Jurkat, Clone E6-1 (cell line): ENCODE data around the gene TUBD1.
"Not testable (repeated sequence)": the region's sequence is repeated elsewhere in the genome, so short reads cannot be mapped to it uniquely, and the experiment has no call there.

Source experiments
- DNase-seq: peaks from one replicate; pipeline ENCODE4 v3.0.0-alpha.2; 2011; ENCODE audit warnings: low read depth, low spot score
- H3K4me3 ChIP-seq: 2 replicates; pipeline ENCODE4 v1.5.1; 2011; ENCODE audit warnings: mild to moderate bottlenecking, low read length, control low read depth, moderate library complexity

The TUBD1 gene

DNA sequence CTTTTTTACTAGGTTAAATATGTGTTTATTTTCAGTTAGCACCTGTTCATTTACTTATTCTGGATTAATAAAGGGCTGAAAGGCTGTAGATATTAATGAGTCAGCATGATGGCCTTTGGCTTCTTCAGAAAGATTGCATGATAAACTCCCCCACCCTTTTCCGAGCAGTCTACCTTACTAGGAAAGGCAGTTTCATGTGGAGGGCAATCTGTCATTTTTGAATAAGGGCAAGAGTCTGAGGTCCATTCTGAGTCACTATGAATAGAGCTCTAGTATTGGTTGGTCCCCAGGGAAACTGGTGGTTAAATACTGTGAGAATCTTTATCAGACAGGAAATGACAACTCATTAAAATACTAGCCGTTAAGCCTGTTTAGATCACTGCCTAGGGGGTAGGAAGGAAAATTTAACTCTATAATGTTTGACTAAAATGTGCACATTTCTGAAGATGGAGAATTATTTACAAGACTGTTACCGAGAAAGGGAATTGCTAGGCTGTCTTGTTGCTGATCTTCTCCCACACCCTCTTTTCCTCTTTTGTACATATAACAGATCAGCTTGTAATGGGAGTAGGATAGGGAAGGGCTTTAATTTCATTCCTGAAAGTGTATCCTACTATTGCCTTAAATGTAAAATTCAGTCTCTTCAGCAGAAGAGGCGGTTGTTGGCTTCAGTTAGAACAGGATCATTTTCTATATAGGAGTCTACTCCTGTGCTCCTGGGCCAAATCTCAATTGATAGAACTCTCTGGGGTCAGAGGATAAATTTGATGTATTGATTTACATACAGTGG, 63.3 kb downstream of the TUBD1 start:
- H3K4me3 ChIP-seq: peak overlapping the region; percentile 3
- peak; percentile 50 for DNase-seq

DNA sequence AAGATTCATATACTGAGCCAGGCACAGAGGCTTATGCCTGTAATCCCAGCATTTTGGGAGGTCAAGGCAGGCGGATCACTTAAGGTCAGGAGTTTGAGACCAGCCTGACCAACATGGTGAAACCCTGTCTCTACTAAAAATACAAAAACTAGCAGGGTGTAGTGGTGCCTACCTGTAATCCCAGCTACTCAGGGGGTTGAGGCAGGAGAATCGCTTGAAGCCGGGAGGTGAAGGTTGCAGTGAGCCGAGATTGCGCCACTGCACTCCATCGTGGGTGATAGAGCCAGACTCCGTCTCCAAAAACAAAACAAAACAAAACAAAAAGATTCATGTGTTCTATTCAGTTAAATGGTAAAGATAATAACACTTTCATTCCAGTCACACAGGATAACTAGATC, 63.9 kb downstream of the TUBD1 start:
- DNase-seq, H3K4me3 ChIP-seq: not testable (repeated sequence)

DNA sequence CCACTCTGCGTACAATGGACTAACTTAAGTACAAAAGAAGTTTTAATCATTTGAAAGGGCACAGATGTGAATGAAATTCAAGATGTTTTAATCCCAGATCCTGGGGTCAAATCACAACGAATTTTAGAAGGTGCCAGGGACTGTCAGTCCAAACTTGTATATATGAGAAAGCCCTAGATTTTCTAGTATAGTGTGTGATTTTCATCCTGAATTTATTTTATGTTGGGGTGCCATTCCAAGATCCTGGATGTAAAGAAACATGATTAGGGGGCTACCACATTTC, 64.3 kb downstream of the TUBD1 start:
- DNase-seq: no peak
- no peak overlapping the region for H3K4me3 ChIP-seq

GRCh38 chr17:59827721-59828477, 64.8 kb downstream of the TUBD1 start:
- H3K4me3 ChIP-seq: no peak overlapping the region
- no peak for DNase-seq

DNA sequence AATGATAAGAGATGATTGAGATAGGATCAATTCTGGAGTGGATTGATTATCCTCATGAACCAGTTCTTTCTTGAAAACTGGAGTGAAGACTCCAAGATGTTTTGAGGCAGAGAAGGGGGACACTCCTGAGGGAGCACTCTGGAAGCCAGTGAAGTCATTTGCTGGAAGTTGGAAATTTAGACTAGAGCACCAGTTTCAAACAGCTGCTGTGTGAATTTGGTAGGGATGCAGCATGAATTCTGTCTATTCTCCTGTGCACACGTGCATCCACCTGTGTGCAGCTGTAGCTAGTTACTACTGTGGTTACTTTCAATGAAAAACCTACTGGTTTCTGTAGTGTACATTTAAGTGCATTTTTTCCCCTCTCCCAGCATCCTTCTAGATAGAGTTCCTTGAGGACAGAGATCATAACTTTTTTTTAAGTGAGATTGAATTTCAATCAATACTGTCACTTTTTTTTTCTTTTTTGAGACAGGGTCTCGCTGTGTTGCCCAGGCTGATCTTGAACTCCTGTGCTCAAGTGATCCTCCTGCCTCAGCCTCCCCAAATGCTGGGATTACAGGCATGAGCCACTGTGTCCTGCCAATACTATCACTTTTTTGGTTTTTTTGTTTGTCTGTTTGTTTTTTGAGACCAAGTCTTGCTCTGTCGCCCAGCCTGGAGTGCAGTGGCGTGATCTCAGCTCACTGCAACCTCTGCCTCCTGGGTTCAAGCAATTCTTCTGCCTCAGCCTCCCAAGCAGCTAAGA, 65.9 kb downstream of the TUBD1 start:
- no peak for DNase-seq
- H3K4me3 ChIP-seq: no peak overlapping the region

DNA sequence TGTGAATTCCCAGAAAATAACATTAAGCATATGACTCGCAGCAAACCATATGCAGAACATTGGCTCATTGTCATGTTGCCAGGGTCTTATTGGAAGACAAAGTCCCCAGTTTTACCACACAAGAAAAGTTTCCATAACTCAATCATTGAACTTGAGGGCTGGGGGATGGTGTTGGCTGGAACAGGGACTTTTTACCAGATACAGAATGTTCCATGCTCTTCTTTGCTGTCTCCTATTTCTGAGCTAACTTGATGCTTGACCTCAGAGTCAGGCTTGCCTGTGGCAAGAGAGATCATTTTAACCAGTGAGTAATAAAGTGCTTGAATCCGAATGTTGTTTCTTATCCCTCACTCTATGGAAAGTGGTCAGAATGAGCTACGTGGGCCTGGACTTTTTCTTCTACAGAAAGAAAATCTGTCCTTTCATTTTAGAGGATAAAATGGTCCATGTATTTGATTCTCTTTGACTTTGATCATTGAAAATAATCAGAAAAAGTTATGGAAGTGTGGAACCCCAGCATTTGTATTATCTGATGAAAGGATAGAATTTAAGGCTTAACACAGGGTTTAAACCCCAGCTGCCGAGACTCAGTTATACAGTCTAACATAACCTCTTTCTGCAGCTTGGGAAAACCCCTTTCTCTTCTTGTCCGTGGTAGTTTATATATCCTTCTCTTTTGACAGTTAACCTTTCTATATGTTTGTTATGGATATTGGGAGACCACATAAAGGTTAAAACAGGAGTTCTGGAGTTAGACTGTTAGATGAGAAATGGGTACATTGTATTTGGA, 67.0 kb downstream of the TUBD1 start:
- DNase-seq: no peak
- no peak overlapping the region for H3K4me3 ChIP-seq

- no peak overlapping the region for H3K4me3 ChIP-seq
- DNase-seq: no peak
These were observed 76.8 kb downstream of the TUBD1 start for GRCh38 chr17:59815965-59816364.

DNA sequence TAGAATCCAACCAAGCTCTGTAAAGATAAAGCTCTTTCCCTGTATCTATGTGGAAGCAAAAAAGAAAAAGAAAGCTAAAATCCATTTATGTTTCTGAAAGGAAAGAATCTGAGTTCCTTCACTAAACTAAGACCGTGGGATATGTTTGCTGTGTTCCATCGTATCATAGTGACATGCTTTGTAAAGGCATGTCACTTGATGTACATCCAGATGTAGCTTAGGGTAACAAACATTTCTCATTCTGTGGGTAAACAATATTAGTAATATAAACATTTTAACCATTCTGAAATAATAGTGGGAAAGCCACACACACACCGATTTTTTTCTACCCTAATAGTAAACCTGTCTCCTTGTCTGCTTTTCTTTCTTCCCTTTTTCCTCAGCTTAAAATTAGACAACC, 78.1 kb downstream of the TUBD1 start:
- H3K4me3 ChIP-seq: no peak overlapping the region
- no peak for DNase-seq

- H3K4me3 ChIP-seq: no peak overlapping the region
- no peak for DNase-seq
These were observed 78.5 kb downstream of the TUBD1 start for GRCh38 chr17:59814276-59814675.

DNA sequence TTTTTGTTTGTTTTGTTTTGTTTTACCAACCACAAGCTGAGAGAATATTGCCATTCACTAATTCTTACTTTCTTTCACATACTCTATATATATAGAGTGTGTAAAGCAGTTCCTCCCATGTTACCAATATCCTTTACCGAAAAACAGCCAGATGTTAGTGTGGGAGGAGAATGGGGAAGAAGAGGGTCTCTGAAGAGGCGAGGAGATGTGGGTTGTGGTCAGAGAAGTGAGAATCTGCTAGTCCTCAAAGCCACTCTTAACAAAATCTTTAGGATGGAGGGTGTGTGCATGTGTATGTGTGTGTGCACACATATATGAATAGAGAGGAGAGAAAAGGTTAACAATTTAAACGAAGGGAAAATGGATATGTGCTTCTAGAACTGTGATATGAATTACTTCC, 80.6 kb downstream of the TUBD1 start:
- no peak overlapping the region for H3K4me3 ChIP-seq
- DNase-seq: peak; percentile 36

GRCh38 chr17:59811209-59811608, 81.5 kb downstream of the TUBD1 start:
- DNase-seq: no peak
- H3K4me3 ChIP-seq: no peak overlapping the region

- H3K4me3 ChIP-seq: no peak overlapping the region
- no peak for DNase-seq
These were observed 81.9 kb downstream of the TUBD1 start for GRCh38 chr17:59810894-59811153.
